ENCODE results near the gene CEP250.
A peak's percentile ranks its signal among the peaks of the same experiment; 100 is the strongest.

CEP250 gene

DNA sequence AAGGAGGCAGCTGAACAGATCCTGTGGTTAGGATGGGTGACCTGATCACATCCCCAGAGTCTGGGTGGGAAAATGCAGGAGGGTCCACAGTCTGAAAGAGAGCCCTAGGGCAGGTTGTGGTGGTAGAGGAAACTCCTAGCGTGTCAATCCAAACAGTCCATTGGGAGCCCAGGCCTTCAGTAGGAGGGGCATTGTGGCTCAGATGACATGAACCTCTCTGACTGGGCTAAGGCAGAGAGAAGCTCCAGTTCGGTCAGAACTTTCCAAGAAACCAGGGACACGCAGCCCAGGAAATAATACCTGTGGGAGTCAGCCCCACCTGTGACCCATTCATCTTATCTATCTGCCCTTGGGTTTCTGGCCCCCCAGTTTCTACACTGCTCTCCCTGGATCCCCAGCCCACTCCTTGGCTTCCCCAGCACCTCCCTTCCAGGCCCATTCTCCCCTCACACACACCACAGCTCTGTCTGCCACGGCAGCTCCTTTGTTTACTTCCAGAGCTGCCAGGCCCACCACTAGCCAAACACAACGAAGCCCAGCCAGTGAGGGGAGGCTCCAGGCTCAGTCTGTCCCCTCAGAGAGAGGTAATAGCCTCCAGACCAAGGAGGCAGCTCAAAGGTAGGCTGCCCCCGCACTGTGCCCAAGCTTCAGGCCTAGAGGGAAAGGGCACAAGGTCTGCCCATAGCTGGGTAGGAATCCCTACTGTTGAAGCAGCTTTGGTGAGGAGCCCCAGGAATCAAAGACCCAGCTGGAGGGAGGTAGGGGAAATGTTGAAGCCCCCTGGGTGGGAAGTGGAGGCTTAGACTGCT lies 23.6 kb upstream of the CEP250 start:
- Histone ChIP-seq H4K5ac (ENCODE audit: low read length) (no peak overlapping the region), H3K56ac (ENCODE audit: low read length) (peak overlapping the region; percentile 17), H3K36me3 (ENCODE audit: control insufficient read depth, insufficient read depth, low read length) (no peaks in the 10 kb centered on the region), H2AK5ac (ENCODE audit: low read length) (no peak overlapping the region), H3K9ac (ENCODE audit: low read length) (no peak overlapping the region), H3K23ac (ENCODE audit: low read length) (no peak overlapping the region), H3K27ac (ENCODE audit: low read depth, low read length) (no peak overlapping the region), H3K4me3 (ENCODE audit: low read length) (no peak overlapping the region), H3K18ac (ENCODE audit: low read length) (no peak overlapping the region), H3K4me2 (ENCODE audit: low read length) (no peak overlapping the region), H3K4me1 (ENCODE audit: control insufficient read depth, low read depth, low read length) (peaks cover 5% of the 10 kb centered on the region), H3K79me2 (ENCODE audit: control insufficient read depth, insufficient read depth, low read length) (no peaks in the 10 kb centered on the region), H2BK15ac (replicated peaks; ENCODE audit: low read depth) (no peak overlapping the region), H3K79me1 (ENCODE audit: low read length) (no peaks in the 10 kb centered on the region), H3K4ac (ENCODE audit: low read depth, low read length) (no peak overlapping the region), H2BK120ac (ENCODE audit: low read depth, low read length) (no peak overlapping the region), H4K8ac (ENCODE audit: low read depth, low read length) (no peak overlapping the region), H3K27me3 (ENCODE audit: insufficient read depth, low read length, poor library complexity) (no peaks in the 10 kb centered on the region), H2BK5ac (ENCODE audit: low read length) (no peak overlapping the region)
- no peak for DNase-seq
- WGBS (ENCODE audit: extremely low coverage, insufficient coverage, low lambda C conversion rate) = no CpG with 5 or more reads among the region's 6 CpGs

DNA sequence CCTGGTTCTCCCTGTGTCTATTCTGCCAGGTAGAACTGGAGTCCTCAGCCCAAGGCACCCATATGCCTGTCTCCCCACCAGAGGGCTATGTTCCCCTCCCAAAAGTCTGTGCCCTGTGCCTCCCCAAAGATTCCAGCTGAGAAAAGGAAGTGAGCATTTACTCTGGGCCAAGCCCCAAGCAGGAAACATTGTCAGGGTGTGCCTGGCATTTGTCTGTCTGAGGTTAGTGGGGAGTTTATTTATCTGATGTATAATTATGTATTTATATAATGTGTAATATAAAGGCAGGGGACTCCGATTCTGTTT lies 23.0 kb upstream of the CEP250 start:
- H3K36me3 ChIP-seq (ENCODE audit: control insufficient read depth, insufficient read depth, low read length) = no peaks in the 10 kb centered on the region
- H3K4me2 ChIP-seq (ENCODE audit: low read length) = no peak overlapping the region
- H2AK5ac ChIP-seq (ENCODE audit: low read length) = no peak overlapping the region
- H3K79me1 ChIP-seq (ENCODE audit: low read length) = no peaks in the 10 kb centered on the region
- no peak overlapping the region for H3K27ac ChIP-seq (ENCODE audit: low read depth, low read length)
- no peak overlapping the region for H3K9ac ChIP-seq (ENCODE audit: low read length)
- no peak overlapping the region for H3K18ac ChIP-seq (ENCODE audit: low read length)
- DNase-seq = no peak
- no peak overlapping the region for H2BK5ac ChIP-seq (ENCODE audit: low read length)
- no peak overlapping the region for H3K23ac ChIP-seq (ENCODE audit: low read length)
- no peak overlapping the region for H2BK120ac ChIP-seq (ENCODE audit: low read depth, low read length)
- H3K79me2 ChIP-seq (ENCODE audit: control insufficient read depth, insufficient read depth, low read length) = no peaks in the 10 kb centered on the region
- H2BK15ac ChIP-seq (replicated peaks; ENCODE audit: low read depth) = no peak overlapping the region
- no peak overlapping the region for H4K8ac ChIP-seq (ENCODE audit: low read depth, low read length)
- H3K4me3 ChIP-seq (ENCODE audit: low read length) = no peak overlapping the region
- no peaks in the 10 kb centered on the region for H3K27me3 ChIP-seq (ENCODE audit: insufficient read depth, low read length, poor library complexity)
- no peak overlapping the region for H3K56ac ChIP-seq (ENCODE audit: low read length)
- no peak overlapping the region for H4K5ac ChIP-seq (ENCODE audit: low read length)
- no CpG with 5 or more reads among the region's 1 CpG for WGBS (ENCODE audit: extremely low coverage, insufficient coverage, low lambda C conversion rate)
- H3K4me1 ChIP-seq (ENCODE audit: control insufficient read depth, low read depth, low read length) = peaks cover 5% of the 10 kb centered on the region
- H3K4ac ChIP-seq (ENCODE audit: low read depth, low read length) = no peak overlapping the region

DNA sequence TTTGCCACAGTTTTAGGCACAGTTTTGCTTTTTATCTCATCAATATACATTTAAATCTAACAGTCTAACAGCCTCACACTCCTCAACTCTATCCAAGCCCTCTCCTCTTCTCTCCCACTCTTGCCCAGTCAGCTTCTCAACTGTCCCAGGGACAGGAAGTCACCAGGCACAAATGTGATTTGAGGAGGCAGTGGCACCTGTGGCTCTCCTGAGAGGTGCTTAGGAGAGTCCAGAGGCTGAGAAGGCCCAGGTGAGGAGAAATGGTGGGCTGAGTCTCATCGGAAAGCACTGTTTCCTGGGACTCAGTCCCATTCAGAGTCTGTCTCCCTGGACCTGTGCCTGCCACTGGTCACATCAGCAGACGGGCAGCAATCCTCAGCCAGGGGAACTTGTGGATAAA lies 22.1 kb upstream of the CEP250 start:
- Histone ChIP-seq H2BK120ac (ENCODE audit: low read depth, low read length) (no peak overlapping the region), H3K27me3 (ENCODE audit: insufficient read depth, low read length, poor library complexity) (no peaks in the 10 kb centered on the region), H3K36me3 (ENCODE audit: control insufficient read depth, insufficient read depth, low read length) (no peaks in the 10 kb centered on the region), H3K18ac (ENCODE audit: low read length) (no peak overlapping the region), H3K23ac (ENCODE audit: low read length) (no peak overlapping the region), H2AK5ac (ENCODE audit: low read length) (no peak overlapping the region), H3K79me2 (ENCODE audit: control insufficient read depth, insufficient read depth, low read length) (no peaks in the 10 kb centered on the region), H4K8ac (ENCODE audit: low read depth, low read length) (no peak overlapping the region), H3K4ac (ENCODE audit: low read depth, low read length) (no peak overlapping the region), H3K4me3 (ENCODE audit: low read length) (no peak overlapping the region), H3K79me1 (ENCODE audit: low read length) (no peaks in the 10 kb centered on the region), H3K9ac (ENCODE audit: low read length) (no peak overlapping the region), H2BK15ac (replicated peaks; ENCODE audit: low read depth) (no peak overlapping the region), H3K27ac (ENCODE audit: low read depth, low read length) (no peak overlapping the region), H2BK5ac (ENCODE audit: low read length) (no peak overlapping the region), H3K4me1 (ENCODE audit: control insufficient read depth, low read depth, low read length) (peaks cover 5% of the 10 kb centered on the region), H3K56ac (ENCODE audit: low read length) (no peak overlapping the region), H4K5ac (ENCODE audit: low read length) (no peak overlapping the region), H3K4me2 (ENCODE audit: low read length) (no peak overlapping the region)
- DNase-seq = no peak
- no CpG with 5 or more reads among the region's 2 CpGs for WGBS (ENCODE audit: extremely low coverage, insufficient coverage, low lambda C conversion rate)

DNA sequence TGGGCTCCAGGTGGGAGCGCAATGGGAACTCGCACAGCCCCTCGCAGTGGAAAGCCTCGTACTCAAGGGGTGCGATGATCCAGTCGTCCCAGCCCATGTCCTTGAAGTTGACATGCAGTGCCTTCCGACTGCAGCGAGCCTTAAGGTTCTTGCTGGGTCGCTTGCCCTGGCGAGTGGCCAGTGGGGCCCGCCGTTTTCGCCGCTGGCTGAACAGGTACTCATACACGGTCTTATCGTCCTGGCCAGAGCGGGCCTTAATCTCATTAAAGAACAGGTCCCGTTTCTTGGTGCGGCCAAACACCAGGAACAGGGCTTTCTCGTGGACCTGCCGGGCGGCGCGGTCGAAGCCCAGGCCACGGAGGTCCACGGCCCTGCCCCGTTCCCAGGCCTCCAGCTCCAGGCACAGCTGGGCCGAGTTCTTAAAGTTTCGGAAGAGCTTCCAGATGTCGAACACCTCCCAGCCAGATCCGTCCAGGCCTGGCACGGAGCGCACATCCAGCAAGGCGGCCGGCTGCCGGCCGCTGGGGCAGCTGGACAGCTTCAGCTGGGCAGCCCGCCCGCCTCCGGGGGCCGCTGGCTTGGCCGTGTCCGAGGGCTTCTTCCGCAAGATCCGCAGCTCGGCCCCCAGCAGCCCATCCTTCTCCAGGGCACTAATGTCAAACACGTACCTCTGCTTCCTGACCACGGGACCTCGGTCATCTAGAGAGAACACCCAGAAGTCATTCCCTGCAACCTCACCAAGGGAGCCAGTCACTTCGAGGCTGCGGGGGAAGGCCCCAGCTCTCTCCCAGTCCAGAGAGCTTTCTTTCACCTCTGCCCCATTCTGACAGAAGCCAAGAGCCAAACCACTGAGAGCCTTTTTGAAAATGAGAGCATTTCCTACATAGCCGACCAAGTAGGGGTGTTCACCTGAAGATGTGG lies 21.1 kb upstream of the CEP250 start:
- Histone ChIP-seq H2BK15ac (replicated peaks; ENCODE audit: low read depth) (no peak overlapping the region), H3K36me3 (ENCODE audit: control insufficient read depth, insufficient read depth, low read length) (no peaks in the 10 kb centered on the region), H3K23ac (ENCODE audit: low read length) (no peak overlapping the region), H4K5ac (ENCODE audit: low read length) (no peak overlapping the region), H3K27ac (ENCODE audit: low read depth, low read length) (no peak overlapping the region), H3K4me3 (ENCODE audit: low read length) (no peak overlapping the region), H2BK120ac (ENCODE audit: low read depth, low read length) (no peak overlapping the region), H3K79me1 (ENCODE audit: low read length) (no peaks in the 10 kb centered on the region), H3K79me2 (ENCODE audit: control insufficient read depth, insufficient read depth, low read length) (no peaks in the 10 kb centered on the region), H2BK5ac (ENCODE audit: low read length) (no peak overlapping the region), H3K4me1 (ENCODE audit: control insufficient read depth, low read depth, low read length) (peaks cover 5% of the 10 kb centered on the region), H4K8ac (ENCODE audit: low read depth, low read length) (no peak overlapping the region), H3K27me3 (ENCODE audit: insufficient read depth, low read length, poor library complexity) (no peaks in the 10 kb centered on the region), H3K4me2 (ENCODE audit: low read length) (no peak overlapping the region), H3K4ac (ENCODE audit: low read depth, low read length) (no peak overlapping the region), H3K18ac (ENCODE audit: low read length) (no peak overlapping the region), H3K56ac (ENCODE audit: low read length) (no peak overlapping the region), H2AK5ac (ENCODE audit: low read length) (no peak overlapping the region), H3K9ac (ENCODE audit: low read length) (no peak overlapping the region)
- whole genome bisulfite sequencing (ENCODE audit: extremely low coverage, insufficient coverage, low lambda C conversion rate) = no CpG with 5 or more reads among the region's 53 CpGs
- DNase-seq = no peak

DNA sequence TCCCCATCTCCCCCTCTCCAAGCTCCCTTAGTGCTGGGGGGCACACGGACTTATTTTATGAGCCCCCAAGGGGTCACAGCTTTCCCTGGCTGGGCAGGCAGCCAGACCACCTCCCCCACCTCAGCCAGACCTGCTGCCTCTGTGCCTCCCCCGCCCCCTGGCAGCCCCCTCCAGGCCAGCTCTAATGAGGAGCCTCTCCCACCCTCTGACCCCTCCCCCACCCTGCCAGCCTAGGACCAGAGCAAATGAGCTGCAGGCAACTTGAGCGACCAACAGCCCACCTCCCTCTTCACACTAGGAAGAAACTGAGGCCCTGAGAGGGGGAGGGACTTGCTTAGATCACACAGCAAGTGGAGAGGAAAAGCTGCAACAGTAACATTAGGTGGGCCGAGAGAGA lies 19.2 kb upstream of the CEP250 start:
- Histone ChIP-seq H3K36me3 (ENCODE audit: control insufficient read depth, insufficient read depth, low read length) (no peaks in the 10 kb centered on the region), H3K27ac (ENCODE audit: low read depth, low read length) (no peak overlapping the region), H4K8ac (ENCODE audit: low read depth, low read length) (no peak overlapping the region), H3K4me3 (ENCODE audit: low read length) (no peak overlapping the region), H2BK120ac (ENCODE audit: low read depth, low read length) (no peak overlapping the region), H3K18ac (ENCODE audit: low read length) (no peak overlapping the region), H3K4me2 (ENCODE audit: low read length) (no peak overlapping the region), H3K56ac (ENCODE audit: low read length) (no peak overlapping the region), H3K9ac (ENCODE audit: low read length) (no peak overlapping the region), H2BK5ac (ENCODE audit: low read length) (no peak overlapping the region), H3K4ac (ENCODE audit: low read depth, low read length) (no peak overlapping the region), H2BK15ac (replicated peaks; ENCODE audit: low read depth) (no peak overlapping the region), H4K5ac (ENCODE audit: low read length) (no peak overlapping the region), H3K27me3 (ENCODE audit: insufficient read depth, low read length, poor library complexity) (no peaks in the 10 kb centered on the region), H3K79me1 (ENCODE audit: low read length) (no peaks in the 10 kb centered on the region), H3K79me2 (ENCODE audit: control insufficient read depth, insufficient read depth, low read length) (no peaks in the 10 kb centered on the region), H3K4me1 (ENCODE audit: control insufficient read depth, low read depth, low read length) (peaks cover 5% of the 10 kb centered on the region), H3K23ac (ENCODE audit: low read length) (no peak overlapping the region), H2AK5ac (ENCODE audit: low read length) (no peak overlapping the region)
- DNase-seq = no peak
- WGBS (ENCODE audit: extremely low coverage, insufficient coverage, low lambda C conversion rate) = no CpG with 5 or more reads among the region's 4 CpGs

Data from mesendoderm (in vitro differentiated cells).